Activated CD4-positive, CD25-positive, alpha-beta regulatory T cell treated with anti-CD3 and anti-CD28 coated beads, Interleukin-2, amount 50 U/mL, for 16 hours (primary cell): ENCODE data around the gene ORC5.
"Not testable (repeated sequence)": the region's sequence is repeated elsewhere in the genome, so short reads cannot be mapped to it uniquely, and the experiment has no call there.

Experiments used
- DNase-seq: peaks from one replicate; pipeline ENCODE4 v3.0.0-alpha.2; 2020; ENCODE audit warnings: low read depth, low spot score

ORC5 gene

DNA sequence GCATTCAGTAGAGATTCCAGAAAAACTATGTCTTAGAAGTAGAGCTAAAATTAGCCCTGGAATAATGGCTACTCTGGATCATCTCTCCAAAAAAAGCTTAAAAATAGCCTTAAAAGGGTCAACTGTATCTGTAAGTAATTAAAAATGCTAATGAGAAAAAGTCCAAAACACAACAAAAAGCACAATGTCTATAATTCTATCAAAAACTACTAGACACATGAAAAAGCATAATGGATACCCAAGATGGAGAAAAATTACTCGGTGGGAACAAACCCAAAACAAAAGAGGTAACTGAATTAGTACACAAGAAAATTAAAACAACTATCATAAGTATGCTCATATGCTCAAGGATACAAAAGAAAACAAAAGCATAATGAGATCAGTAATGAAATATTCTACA is 15.4 kb downstream of the ORC5 start:
- DNase-seq: no peak

- DNase-seq: no peak
Observed at GRCh38 chr7:104185346-104185745, 22.5 kb downstream of the ORC5 start.

- no peak for DNase-seq
Observed at GRCh38 chr7:104179178-104179577, 28.6 kb downstream of the ORC5 start.

DNA sequence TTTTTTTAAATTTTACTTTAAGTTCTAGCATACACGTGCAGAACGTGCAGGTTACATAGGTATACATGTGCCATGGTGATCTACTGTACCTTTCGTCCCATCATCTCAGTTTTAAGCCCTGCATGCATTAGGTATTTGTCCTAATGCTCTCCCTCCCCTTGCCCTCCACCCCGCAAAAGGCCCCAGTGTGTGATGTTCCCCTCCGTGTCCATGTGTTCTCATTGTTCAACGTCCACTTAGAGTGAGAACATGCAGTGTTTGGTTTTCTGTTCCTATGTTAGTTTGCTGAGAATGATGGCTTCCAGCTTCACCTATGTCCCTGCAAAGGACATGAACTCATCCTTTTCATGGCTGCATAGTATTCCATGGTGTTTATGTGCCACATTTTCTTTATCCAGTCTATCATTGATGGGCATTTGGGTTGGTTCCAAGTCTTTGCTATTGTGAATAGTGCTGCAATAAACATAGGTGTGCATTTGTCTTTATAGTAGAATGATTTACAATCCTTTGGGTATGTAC is 30.2 kb downstream of the ORC5 start:
- DNase-seq: not testable (repeated sequence)

- DNase-seq: no peak
Observed at GRCh38 chr7:104176332-104176731, 31.5 kb downstream of the ORC5 start.

DNA sequence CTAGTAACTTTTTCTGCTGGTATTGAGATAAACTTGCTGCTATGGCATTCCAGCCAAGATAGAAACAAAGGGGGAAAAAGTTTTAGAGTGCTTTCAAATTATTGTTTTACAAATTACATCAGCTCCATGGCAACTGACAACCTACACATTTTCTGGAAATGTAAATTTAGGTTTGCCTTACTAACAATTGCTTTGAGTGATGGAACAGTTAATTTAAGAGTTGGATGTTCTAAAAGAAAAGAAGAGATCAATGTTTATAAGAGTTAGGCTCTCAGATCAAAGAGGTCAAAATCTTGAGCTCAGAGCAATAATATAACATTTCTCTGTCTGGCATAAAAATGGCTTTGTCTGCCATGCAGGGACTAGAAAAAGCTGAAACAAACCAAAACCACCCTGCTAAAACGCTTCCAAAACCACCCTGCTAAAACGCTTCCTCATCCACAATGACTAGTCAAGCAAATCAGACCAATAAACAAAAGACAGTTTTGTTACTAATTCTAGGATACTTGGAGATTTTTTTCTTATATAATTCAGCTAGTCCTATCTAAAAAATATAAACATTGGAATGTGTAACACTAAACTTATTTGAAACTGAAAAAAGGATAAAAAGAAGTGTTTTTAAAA is 32.3 kb downstream of the ORC5 start:
- DNase-seq: no peak

GRCh38 chr7:104174798-104175197 is 33.0 kb downstream of the ORC5 start:
- no peak for DNase-seq

DNA sequence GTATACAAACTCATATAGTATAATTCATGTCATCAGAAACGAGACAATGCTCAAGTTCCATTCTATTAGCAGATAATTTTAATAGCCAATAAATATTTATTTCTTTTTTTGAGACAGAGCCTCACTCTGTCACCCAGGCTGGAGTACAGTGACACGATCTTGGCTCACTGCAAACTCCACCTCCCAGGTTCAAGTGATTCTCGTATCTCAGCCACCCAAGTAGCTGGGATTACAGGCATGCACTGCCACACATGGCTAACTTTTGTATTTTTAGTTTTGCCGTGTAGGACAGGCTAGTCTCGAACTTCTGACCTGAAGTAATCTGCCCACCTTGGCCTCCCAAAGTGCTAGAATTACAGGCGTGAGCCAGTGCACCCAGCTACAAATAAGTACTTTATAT is 45.7 kb downstream of the ORC5 start:
- no peak for DNase-seq

DNA sequence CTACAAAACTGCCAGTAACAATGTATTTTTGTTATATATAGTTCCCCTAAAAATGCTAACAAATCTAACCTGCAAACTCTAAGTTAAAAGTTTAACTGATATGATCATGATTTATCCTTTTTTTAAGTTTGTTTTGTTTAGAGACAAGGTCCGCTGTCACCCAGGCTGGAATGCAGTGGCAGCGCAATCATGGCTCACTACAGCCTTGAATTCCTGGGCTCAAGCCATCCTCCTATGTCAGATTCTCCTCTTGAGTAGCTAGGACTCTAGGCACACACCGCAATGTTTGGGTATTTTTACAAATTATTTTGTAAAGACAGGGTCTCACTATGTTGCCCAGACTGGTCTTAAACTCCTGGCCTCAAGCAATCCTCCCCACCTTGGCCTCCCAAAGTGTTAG is 46.6 kb downstream of the ORC5 start:
- no peak for DNase-seq

DNA sequence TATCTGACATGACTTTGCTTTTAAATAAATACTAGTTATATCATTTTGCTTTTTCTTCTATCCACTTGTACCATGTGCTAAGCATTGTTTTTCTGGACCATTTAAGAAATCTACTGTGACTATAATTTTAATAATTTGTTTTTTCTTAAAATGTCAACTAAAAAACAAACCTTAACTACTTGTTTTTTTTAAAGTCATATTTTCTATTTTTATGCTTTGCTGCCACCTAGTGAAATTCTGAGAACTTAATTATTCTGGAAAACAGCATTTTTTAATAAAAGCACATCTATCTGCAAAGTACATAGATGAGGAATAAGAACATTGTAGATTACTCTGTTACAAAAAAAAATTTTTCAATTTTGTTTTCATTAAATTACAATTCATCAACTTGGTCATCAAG is 47.4 kb downstream of the ORC5 start:
- no peak for DNase-seq

- DNase-seq: no peak
Observed at GRCh38 chr7:104156842-104157277, 51.0 kb downstream of the ORC5 start.

DNA sequence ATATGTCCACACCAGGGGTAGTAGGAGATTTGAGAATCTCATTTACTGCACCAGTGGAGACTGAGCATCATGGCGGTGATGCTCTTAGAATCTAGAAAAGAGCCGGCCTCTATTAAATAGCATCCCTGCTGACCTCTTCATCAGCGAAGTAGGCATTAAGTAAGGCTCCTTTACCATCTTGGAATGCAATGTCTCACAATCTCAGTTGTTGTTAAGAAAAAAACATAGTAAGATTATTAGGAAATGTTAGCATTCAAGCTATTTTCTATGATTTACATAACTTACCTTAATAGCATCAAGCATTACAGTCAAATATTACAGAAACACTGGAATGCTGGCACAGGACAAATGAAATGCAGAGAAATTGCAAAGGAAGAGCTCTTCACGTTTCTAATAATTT is 54.5 kb downstream of the ORC5 start:
- no peak for DNase-seq

DNA sequence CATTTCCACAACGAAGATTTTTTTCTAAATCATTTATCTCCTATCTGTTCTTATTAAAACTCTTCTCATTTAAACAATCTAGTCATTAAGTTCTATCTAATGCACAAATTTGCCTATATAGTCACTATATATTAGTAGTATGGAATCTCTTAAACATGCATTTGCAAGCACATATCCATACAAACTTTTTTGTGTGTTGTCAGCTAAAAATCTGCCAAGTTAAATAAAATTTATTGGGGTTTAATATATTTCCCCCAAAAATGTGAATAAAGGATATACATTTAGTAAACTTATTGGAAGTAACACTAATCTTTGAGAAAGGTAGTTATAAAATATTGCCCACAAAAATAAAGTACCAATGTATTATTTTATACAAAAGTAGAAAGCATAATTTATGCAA is 55.3 kb downstream of the ORC5 start:
- DNase-seq: no peak

GRCh38 chr7:104150470-104150869 is 57.3 kb downstream of the ORC5 start:
- DNase-seq: no peak

DNA sequence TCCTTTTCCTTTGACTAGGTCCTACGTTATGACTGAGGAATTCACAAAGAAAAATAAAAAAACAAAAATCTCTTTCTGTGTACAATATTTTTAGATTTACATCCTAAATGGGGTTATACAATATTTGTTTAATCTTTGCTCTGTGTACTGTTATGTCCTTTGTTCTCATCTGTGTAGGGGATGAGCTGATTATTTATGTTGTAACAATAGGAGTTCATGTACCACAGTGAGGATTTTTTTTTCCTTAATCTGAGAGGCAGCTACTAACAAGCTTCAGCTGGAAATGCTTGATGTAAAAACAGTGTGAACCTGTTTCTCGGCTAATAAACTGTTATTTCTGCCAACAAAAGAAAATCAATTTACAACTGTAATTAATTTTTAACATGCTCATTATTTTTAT is 58.0 kb downstream of the ORC5 start:
- DNase-seq: no peak

DNA sequence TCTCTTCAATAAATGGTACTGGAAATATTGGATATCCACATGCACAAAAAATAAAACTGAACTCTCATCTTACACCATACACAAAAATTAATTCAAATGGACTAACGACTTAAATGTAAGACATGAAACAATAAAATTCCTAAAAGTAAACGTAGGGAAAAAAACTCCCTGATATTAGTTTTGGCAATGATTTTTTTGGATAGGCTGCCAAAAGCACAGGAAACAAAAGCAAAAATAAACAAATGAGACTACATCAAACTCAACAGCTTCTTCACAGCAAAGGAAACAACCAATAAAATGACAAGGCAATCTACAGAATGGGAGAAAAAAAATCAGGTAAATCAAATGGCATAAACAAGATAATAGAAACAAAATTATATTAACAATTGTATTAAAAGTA is 65.7 kb downstream of the ORC5 start:
- no peak for DNase-seq

DNA sequence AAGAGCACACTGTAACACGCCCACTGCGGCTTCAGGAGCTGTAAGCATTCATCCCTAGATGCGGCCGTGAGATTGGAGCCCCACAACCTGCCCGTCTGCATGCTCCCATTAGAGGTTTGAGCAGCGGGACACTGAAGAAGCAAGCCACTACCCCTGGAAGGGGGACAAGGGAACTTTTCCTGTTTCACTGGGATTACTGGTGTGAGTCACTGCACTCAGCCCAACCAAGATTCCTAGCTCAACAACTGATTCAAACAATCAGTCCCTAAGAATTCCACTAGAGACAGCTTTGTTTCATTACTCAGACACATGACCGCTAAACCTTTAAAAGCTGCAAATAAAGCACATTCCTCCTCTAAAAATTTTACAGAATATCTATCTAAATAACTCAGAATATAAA is 69.8 kb downstream of the ORC5 start:
- no peak for DNase-seq

- DNase-seq: no peak
Observed at GRCh38 chr7:104137511-104137910, 70.3 kb downstream of the ORC5 start.

DNA sequence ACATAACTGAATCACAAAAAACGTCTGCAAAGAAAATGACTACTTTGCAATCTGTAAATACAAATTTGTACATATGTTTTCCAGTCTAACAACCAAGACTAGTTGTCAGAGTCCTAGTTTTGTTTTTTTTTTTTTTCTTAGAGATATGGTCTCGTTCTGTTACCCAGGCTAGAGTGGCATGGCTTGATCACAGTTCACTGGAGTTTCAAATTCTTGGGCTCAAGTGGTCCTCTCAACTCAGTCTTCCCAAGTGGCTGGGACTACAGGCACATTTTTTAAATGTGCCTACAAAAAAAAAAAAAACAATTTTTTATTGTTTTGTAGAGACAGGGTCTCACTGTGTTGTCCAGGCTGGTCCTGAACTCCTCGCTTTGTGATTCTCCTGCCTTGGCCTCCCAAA is 70.8 kb downstream of the ORC5 start:
- no peak for DNase-seq

DNA sequence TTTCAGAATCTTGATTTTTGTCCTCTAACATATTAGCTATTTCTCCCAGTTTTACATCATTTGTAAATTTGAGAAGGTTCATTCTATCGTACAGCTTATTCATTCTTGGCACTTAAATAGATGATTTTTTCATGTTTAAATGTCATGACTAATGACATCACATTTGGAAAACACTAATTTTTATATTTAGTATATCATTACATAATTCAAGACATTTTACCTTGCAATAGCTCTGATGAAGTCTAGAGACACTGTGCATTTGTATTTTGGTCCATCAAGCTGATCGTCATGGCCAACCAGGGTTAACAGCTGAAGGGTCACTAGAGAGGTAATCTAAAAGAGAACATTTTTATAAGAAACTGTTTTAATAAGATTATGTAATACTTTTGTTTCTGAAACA is 71.3 kb downstream of the ORC5 start:
- DNase-seq: no peak

GRCh38 chr7:104135760-104136558 is 71.9 kb downstream of the ORC5 start:
- DNase-seq: no peak

DNA sequence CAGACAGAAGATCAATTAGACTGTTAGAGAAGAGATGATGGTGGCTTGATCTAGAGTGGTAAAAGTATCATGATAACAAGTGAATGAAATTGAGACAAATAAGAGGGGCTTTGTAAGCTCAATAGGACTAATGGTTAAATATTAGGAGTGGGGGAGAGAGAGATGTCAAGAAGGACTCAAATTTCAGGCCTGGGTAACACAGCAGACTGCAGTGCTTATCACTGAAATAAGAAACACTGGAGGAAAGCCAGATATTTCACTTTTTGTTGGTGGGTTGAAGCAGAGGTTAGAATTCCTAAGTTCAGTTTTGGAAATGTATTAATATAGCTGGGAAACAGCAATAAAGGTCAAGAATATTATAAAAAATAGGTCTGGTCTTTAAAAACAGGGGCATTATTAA is 74.6 kb downstream of the ORC5 start:
- DNase-seq: no peak

DNA sequence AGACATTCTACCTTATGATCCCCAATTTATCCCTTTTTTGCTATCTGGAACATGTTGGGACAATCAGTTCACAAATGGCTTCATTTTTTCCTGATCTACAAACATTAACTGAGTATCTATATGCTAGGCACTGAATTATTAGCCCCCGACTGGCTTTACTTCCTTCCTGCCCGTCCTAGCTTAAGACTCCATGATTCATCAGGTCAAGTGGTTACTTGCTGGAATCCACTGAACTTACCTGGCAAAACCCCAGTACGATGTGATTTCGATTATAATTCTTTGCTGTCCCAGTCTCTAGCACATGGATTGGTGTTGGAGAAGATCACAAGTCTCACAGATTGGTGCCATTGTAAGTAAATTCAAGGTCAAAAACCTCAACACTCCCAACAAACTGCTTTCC is 77.1 kb downstream of the ORC5 start:
- no peak for DNase-seq
